Erythroblast (primary cell): ENCODE measurements around the gene NEDD9.

Source experiments
- DNase-seq, 2 experiments: peaks; one replicate each; lab custom pipeline; 2025; lab: John Stamatoyannopoulos, UW
- GATA1 ChIP-seq: IDR thresholded peaks from 2 replicates; pipeline ENCODE4 v1.6.1; 2011; ENCODE audit warnings: low read depth, mild to moderate bottlenecking, control low read depth, low read length, moderate library complexity
- POLR2A ChIP-seq: IDR thresholded peaks from 2 replicates; pipeline ENCODE4 v1.6.1; 2011; ENCODE audit warnings: mild to moderate bottlenecking, low read length

Gene NEDD9

GRCh38 chr6:11143394-11144371, 88.8 kb downstream of the NEDD9 start:
- TF ChIP-seq POLR2A, result no peak
- no peak for TF ChIP-seq GATA1
- peak; percentile 73 to 90 for DNase-seq

- no peak for DNase-seq
- TF ChIP-seq GATA1 (no peak), POLR2A (no peak)
Observed at GRCh38 chr6:11142296-11143027, 90.0 kb downstream of the NEDD9 start.

GRCh38 chr6:11141295-11141694, 91.2 kb downstream of the NEDD9 start:
- TF ChIP-seq GATA1, result no peak
- no peak for DNase-seq

GRCh38 chr6:11140056-11140455, 92.4 kb downstream of the NEDD9 start:
- no peak for TF ChIP-seq POLR2A
- TF ChIP-seq GATA1, result no peak
- DNase-seq, result no peak

GRCh38 chr6:11139051-11139960, 93.2 kb downstream of the NEDD9 start:
- no peak for TF ChIP-seq GATA1
- no peak for TF ChIP-seq POLR2A
- DNase-seq, result no peak

- TF ChIP-seq POLR2A (no peak), GATA1 (no peak)
- no peak for DNase-seq
Observed at GRCh38 chr6:11136809-11137208, 95.7 kb downstream of the NEDD9 start.
